HG02981 (cell line): ENCODE results near the gene FBXL17.

Experiments used
- ATAC-seq: cut with Tn5 transposase; IDR thresholded peaks from one replicate; pipeline ENCODE4 v1.9.1; 2021; ENCODE audit warnings: mild to moderate bottlenecking, moderate library complexity; ENCODE audit not compliant: unreplicated experiment

FBXL17 gene

DNA sequence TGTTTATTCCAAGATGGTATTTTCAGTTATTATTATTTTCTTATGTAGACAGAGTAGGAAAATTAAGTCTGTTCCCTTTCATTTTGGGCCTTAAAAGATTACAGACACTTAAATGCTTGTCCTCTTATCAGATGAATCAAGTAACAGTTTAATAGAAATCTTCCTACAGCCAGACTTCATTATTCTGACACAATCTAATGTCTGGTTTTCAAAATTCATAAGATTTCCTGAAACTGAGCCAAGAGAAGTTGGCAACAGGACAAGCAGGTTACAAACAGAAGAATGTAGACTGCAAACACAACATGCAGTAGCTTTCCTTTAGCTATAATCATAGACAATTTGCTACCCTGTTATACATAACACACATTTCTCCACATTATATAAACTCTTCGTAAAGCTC, 130.5 kb downstream of the FBXL17 start:
- ATAC-seq: no peak

DNA sequence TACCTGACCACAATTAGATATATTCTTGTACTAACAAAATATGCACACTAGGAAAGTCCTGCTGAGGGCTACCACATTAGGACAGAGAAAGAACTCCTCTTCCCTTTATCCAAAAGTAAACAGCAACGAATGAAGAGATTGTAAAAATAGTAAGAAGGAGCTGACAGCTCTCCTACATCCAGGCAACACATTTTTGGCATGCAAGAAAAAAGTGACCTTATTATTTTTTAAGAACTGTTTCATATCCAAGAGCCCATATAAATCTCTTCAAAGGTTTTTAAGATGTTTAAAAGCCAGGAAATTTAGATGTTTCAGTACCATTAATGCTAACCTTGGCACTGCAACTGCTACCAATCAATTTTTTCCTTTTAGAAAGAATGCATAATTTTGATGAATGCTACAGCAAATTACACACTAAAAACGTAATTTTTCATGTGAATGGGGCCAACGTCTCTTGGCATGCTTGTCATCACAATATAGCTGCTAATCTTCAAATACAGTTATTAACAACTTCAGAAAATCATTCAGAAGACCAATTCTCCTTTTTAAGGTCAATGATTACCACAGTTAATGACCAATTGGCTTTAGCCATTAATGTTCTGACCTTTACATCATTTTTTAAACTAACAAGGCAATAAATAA, 132.0 kb downstream of the FBXL17 start:
- no peak for ATAC-seq

DNA sequence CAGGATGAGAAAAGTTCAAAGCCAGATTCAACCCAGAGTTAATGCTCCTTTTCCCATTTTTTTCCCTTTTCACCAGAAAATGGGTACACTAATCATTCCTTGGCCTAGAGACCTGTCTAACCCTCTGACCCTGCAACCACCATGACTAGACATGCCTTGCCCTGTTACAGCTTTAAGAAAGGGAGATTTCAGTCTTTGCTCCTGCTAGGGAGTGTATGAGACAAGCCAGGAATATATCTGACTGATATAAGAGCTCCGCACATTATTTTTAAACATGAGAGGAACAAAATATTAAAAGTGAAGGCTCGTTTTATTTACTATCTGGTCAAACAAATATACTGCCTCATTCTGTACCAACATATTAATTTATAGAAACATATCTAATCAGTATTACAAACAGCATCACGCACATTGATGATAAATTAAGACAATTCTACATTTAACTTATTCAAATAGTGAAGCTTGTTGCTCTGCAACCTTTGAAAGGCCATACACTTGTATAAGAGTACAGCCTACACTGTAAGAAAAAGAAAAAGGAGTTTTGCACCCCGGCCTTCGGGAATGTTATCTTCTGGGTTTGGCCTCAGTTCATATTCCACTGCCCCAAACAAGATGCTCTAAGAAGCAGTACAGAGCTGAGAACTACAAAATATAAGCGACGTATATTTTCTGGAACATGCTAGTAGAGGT, 132.7 kb downstream of the FBXL17 start:
- ATAC-seq: no peak

DNA sequence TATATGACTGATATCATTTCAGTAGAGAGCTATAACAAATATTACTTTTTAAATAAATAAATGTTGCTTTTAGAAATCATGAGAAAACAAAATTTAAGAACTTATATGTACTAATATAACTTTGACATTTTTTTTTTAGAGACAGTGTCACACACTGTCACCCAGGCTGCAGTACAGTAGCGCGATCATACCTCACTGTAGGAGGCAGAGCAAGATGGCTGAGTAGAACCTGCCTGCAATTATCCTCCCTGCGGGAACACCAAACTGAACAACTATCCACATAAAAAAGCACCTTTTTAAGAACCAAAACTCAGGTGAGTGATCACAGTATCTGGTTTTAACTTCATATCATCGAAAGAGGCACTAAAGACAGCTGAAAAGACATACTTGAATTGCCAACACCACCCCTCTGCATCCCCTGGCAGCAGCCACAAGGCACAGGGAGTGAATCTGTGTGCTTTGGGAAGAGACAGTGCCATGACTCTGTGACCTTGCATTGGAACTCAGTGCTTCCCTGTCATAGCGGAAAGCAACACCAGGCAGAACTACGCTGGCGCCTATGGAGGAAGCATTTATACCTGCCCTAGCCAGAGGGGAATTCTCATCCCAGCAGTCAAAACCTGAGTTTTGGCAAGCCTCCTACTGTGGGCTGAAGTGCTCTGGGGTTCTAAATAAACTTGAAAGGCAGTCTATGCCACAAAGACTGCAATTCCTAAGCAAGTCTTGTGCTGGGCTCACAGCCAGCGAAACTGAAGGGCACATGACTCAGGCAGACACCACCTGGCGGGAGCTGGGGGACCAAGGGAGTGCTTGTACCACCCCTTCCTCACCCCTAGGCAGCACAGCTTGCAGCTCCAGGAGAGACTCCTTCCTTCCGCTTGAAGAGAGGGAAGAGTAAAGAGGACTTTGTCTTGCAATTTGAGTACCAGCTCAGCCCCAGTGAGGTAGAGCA, 142.7 kb downstream of the FBXL17 start:
- no peak for ATAC-seq

DNA sequence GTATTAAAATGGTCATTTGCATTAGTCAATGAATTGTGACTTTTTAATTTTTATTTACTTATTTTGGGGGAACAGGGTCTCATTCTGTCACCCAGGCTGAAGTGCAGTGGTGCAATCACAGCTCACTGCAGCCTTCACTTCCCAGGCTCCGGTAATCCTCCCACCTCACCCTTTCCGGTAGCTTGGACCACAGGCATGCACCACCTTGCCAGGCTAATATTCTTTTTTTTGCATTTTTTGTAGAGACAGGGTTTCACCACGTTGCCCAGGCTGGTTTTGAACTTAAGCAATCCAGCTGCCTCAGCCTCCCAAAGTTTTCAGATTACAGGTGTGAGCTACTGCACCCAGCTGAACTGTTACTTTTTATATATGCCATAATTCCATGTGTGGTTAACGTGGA, 143.4 kb downstream of the FBXL17 start:
- no peak for ATAC-seq

DNA sequence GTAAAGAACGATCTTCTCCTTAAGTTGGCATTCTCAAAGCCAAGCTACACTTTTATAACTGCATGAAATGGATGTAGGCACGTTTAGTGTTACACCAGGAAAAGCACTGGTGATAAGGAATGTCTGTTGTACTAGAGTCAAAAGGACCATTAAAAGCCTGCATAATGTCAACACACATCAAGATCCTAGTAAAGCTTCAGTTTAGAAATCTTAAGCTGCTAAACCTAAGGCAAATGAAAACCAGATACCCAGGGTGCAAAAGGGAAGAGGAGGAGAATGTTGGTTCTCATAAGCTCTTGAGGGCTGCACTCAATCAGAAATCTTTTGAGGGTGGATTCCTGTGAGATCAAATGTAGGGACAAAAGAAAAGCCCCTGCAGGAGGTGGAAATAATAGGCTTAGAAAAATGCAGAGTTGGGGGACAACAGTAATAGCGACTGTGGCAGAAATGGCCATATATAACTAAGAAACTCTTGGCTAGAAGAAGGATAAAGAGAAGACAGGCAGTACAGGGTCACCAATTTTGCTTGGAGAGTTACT, 148.2 kb downstream of the FBXL17 start:
- ATAC-seq: no peak

DNA sequence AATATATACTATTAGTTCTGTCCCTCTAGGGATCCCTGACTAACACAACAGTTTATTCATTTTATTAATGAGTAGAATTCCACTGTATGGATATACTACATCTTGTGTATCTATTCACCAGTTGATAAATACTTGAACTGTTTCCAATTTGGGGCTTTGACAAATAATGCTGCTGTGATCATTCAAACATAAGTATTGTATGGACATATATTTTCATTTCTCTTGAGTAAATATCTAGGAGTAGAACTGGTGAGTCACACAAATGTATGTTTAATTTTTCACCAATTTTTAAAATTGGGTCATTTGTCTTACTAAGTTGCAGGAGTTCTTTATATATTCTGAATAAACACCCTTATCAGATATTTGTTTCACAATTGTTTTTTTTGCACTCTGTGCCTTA, 149.1 kb downstream of the FBXL17 start:
- ATAC-seq: no peak

DNA sequence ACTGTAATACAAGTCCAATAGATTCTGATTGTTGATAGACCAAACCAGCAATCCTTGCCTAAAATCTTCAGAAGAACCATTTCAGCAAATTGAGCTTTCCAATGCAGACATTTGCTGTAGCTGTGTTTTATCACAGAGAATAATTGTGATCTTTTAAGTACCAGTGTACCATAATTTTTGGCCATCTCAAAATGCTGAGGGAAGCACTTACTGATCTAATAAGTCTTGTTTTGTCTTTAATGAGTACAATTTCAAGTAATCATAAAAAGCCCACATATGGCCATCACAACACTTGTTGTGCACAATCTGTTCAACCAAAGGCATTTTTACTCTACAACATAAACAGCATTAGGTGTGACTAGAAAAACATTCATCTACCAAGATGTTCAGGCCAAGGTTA, 159.9 kb downstream of the FBXL17 start:
- no peak for ATAC-seq

DNA sequence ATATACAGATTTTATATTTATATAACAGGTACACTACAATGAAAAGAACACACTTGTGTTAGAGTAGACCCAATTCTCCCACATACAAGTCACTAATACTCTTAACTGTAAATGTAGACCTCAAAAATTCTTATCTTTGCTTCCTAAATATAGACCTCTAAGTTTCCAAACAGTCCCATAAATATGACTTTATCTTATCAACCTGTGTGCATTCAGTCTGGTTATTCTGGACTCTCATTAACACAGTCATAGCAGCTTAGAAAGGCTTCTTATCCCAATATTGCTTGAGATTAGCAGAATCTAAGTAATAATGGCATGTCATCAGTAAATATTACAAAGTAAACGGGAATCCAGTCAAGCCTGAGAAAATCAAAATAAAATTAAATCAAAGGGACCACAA, 161.1 kb downstream of the FBXL17 start:
- no peak for ATAC-seq

DNA sequence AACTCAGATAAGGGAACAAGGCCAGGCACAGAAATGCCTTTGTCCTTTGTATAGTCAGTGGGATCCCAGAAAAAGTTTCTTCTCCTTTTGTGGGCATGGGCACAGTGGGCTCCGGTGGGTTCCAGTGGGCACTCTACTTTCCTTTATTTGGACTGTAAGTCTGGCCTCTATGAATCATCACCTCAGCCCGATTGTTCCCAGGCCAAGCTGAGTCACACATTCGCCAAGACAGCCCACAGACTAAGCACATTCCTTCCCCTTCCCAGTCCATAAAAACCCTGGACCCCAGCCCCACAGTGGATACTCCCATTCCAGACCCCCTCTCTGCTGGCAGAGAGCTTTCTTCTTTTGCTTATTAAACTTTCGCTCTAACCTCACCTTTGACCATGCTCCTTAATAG, 165.0 kb downstream of the FBXL17 start:
- ATAC-seq: no peak

DNA sequence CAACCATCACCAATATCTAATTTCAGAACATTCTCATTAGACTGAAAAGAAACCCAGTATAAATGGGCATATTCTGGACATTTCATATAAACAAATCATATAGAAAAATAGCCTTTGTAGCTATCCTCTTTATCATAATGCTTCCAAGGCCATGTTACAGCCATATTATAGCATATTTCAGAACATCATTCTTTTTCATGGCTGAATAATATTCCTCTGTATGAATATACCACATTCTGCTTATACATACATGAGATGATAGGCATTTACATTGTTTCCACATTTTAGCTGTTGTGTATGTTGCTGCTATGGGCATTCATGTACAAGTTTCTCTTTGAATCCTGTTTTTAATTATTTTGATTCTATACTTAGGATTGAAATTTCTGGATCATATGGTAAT, 167.0 kb downstream of the FBXL17 start:
- ATAC-seq: no peak

DNA sequence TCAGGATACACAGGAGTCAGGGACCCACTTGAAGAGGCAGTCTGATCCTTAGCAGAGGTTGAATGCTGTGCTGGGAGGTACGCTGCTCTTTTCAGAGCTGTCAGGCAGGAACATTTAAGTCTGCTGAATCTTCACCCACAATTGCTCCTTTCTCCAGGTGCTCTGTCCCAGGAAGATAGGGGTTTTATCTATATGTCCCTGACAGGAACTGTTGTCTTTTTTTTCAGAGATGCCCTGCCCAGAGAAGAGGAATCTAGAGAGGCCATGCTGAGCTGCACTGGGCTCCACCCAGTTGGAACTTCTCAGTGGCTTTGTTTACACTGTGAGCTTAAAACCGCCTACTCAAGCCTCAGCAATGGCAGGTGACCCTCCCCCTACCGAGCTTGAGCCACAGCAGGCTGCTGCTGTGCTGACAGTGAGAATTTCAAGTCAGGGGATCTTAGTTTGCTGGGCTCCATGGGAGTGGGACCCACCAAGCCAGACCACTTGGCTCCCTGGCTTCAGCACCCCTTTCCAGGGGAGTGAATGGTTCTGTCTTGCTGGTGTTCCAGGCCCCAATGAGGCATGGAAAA, 169.0 kb downstream of the FBXL17 start:
- no peak for ATAC-seq

DNA sequence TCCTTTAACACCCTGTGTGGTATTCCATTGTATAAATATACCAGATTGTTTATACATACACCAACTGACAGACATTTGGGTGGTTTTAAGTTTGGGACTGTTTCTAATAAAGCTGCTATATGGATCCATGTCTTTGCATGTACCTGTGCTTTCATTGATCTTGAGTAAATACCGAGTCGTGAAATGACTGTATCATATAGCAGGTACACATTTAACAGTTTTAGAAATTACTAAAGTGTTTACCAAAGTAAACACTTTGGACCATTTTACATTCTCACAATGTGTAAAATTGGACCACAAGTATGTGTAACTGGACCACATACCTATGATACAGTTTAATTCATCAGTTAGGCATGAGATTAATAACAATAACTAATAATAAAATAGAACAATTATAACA, 175.2 kb downstream of the FBXL17 start:
- no peak for ATAC-seq

DNA sequence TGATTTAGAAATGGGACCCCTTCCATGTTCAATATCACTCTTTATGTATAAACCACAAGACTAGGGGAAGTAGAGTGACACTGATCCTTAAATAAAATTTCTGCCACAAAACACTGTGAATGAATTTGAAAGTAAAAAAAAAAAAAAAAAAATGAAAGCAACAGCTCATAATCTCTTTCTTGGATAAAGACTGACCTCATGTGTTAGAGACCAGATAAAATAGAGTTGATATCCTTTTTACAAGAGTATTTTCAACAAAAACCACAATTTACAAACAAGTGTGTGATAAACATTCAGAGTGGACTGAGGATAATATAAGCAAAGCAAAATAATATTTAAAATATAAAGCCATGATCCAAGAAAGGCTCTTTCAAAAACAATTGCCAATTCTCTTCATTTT, 180.2 kb downstream of the FBXL17 start:
- ATAC-seq: no peak

DNA sequence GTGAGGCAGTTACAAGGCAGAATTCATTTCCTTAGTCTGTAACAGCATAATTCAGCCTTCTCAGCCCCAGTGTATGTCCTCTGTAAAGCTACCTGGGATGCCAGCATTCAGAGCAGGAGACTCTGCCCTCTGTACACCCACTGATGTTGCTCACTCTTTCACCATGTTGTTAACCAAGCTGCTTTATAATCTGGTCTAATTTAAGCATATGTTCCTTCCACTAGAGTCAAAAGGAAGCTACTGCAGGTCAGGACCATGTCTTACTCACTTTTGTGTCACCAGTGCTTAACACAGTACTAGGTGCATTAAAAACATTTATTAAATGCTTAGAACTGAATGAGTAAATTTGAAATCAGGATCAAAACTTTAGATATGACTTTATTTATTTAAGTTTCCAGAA, 185.6 kb downstream of the FBXL17 start:
- ATAC-seq: no peak

DNA sequence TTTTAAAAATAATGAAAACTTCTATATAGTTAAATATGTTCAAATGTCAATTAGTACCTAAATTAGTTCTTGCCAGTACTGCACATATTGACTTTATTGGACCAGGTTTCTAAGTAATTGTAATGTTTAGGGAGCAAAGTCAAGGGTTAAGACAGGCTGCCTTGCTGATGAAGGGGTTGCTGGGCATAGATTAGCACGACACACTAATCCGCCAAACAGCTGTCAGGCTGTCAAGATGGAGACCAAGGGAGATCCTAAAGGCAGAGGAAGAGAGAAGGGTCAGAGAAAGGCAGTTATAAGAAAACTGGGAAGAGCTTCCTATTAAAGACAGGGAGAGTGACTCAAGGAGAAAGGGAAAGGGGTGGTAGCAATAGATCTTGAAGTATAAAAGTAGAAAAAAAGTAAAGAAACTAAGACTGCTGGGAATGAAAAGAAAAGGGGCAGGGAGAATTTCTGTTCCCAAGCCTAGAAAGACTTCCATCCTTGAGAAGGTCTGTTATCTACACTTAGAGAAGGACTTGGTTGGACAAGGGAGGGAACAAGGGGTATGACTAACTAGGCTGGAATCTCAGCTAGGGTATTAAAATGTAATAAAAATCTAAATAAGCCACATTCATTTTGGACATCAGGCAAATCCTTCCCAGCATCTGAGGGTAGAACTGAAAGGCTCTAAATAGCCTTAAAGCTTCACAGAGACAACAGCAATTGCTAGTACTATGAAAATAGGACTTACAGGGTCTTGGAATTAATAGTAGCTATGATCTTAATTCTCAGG, 188.7 kb downstream of the FBXL17 start:
- ATAC-seq: no peak

DNA sequence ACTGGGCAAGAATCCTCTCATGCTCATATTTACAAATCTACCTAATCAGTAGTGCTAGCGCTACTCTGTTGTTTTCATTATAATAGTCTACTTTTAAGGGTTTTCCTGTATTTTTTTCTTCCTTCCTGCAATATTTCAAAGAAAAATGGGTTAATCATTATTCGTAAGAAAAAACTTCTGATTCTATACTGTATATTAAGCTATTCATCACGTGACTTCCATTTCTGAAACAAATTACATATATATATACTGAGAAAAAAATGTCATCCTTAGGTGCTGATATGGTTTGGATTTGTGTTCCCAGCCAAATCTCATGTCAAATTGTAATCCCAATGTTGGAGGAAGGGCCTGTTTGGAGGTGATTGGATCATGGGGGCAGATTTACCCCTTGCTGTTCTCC, 197.0 kb downstream of the FBXL17 start:
- no peak for ATAC-seq

DNA sequence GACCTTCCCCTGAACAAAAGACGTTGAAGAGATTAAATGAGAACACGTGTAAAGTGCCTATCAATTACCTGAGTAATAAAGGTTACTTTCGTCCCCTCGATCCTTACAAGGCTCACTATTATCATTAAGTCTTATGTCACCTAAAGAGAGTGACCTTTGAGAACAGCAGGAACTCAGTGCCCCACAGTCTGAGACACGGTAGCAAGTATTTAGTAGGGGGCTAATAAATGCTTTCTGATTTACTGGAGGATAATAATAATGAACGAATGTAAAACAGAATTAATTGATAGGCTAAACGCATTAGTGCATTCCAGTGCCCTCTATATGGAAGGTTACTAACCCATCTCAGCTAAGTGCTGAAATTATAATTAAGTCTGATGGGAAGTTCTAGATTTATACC, 199.9 kb downstream of the FBXL17 start:
- no peak for ATAC-seq

DNA sequence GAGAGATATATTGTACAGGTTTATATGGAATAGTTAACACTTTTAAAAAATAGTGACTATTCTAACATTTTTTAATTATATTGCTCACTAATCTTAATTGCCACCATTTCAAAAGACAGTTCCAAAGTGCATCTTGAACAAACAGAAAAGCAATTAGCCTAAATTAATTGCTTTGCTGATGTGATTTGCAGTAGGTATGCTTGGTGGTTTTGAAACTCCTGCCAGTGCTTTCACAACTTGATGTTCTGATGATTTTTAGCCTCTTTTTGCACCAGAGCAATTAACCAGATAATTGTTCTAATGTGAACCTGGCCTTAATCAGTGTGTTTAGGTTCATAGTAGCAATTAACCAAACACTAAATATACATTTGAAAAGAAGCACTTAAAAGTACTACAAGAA, 207.6 kb downstream of the FBXL17 start:
- no peak for ATAC-seq

DNA sequence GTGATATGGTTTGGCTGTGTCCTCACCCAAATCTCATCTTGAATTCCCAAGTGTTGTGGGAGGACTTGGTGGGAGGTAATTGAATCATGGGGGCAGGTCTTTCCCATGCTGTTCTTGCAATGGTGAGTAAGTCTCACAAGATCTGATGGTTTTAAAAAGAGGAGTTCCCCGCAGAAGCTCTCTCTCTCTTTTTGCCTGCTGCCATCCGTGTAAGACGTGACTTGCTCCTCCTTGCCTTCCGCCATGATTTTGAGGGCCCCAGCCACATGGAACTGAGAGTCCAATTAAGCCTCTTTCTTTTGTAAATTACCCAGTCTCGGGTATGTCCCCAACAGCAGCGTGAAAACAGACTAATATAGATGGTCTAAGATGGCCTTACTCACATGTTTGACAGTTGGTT, 210.1 kb downstream of the FBXL17 start:
- ATAC-seq: no peak
